Transverse colon (tissue), 4 donors: Measurements from ENCODE around the gene THOC2. TPM values are rescaled to one million over a fixed set of nuclear protein-coding genes. Genes with fewer than 3 reads are reported as not detected.
"Not testable (repeated sequence)": the region's sequence is repeated elsewhere in the genome, so short reads cannot be mapped to it uniquely, and the experiment has no call there.

Experiments
- DNase-seq: peaks from one replicate; pipeline ENCODE4 v3.0.0-alpha.2; 2019
- H3K27ac ChIP-seq, 4 donors: fragments of 200-600 bp; sonication (generic); 2 replicates each; pipeline ENCODE4 v1.5.1; 2016 to 2018; ENCODE audit warnings: inconsistent platforms in 4 of 4
- H3K27me3 ChIP-seq: fragments of 200-600 bp; sonication (generic); 2 replicates; pipeline ENCODE4 v1.5.1; 2017; ENCODE audit warnings: inconsistent platforms
- H3K36me3 ChIP-seq, 4 donors: fragments of 200-600 bp; sonication (generic); 2 replicates each; pipeline ENCODE4 v1.5.1; 2017 to 2019; ENCODE audit warnings: inconsistent platforms in 4 of 4
- H3K4me1 ChIP-seq, 4 donors: fragments of 200-600 bp; sonication (generic); 2 replicates each; pipeline ENCODE4 v1.5.1; 2017 to 2020; ENCODE audit warnings: inconsistent platforms in 4 of 4
- H3K4me3 ChIP-seq, 4 donors: fragments of 200-600 bp; sonication (generic); 1 replicate in 1 of 4; 2 replicates in 3 of 4; pipeline versions ENCODE4 v1.5.1 to v1.6.1; 2017 to 2019; ENCODE audit warnings: inconsistent platforms in 4 of 4
- H3K9me3 ChIP-seq, 2 donors: fragments of 200-600 bp; sonication (generic); 2 replicates each; pipeline ENCODE4 v1.5.1; 2017 to 2019; ENCODE audit warnings: inconsistent platforms in 2 of 2
- EP300 ChIP-seq: sonication (generic); formaldehyde crosslinking; IDR thresholded peaks from one replicate; pipeline ENCODE4 v1.6.1; 2017; ENCODE audit warnings: antibody characterized with exemption, low read depth
- POLR2A ChIP-seq: fragments of 450-650 bp; IDR thresholded peaks from one replicate; pipeline ENCODE4 v1.6.1; 2016; ENCODE audit warnings: antibody characterized with exemption, mild to moderate bottlenecking, moderate library complexity
- POLR2AphosphoS5 ChIP-seq, 3 donors: sonication (generic); formaldehyde crosslinking; IDR thresholded peaks; one replicate each; pipeline ENCODE4 v1.6.1; 2016; ENCODE audit warnings: antibody characterized with exemption in 3 of 3
- WGBS, 2 donors: methylation state at CpG; one replicate each; pipeline ENCODE4 v1.1.5; 2018; ENCODE audit warnings: low coverage in 1 of 2; 5-methylcytosine and 5-hydroxymethylcytosine counted together
- in situ Hi-C, 4 donors: fragments of 200-750 bp; cut with MboI; loops; one replicate each; pipeline versions ENCODE4 v1.15.0 to v1.15.1; 2017; ENCODE audit warnings: low sequenced_read_pairs in 3 of 4, low pct_ligation_motif_present in 1 of 4, low pct_unique_long_range_greater_than_20kb in 1 of 4
- intact Hi-C: fragments of 100-400 bp; cut with DNase I; formaldehyde crosslinking; loops from one replicate; pipeline ENCODE4 v1.15.1; 2023; ENCODE audit warnings: low total_unique reads
- total RNA-seq, 4 donors: library from RNA; depleted of rRNA; stranded (reverse); fragments of >200 nt; gene quantifications; one replicate each; pipeline ENCODE4 v1.1.0, GENCODE V29; 2016
- TF ChIP-seq, protein P1 (sequence below), 5 experiments: fragments of 200-600 bp in 3 of 5; fragments of 450-650 bp in 2 of 5; sonication (generic) in 3 of 5; IDR thresholded peaks; 1 replicate in 2 of 5; 2 replicates in 3 of 5; pipeline ENCODE4 v1.5.1; 2016 to 2017; ENCODE audit warnings: antibody characterized with exemption in 5 of 5, inconsistent platforms in 3 of 5, mild to moderate bottlenecking in 2 of 5, moderate library complexity in 1 of 5

THOC2 gene
- total RNA-seq, 4 donors from 2014 or later = 49.4 to 149 (median 114) TPM

DNA sequence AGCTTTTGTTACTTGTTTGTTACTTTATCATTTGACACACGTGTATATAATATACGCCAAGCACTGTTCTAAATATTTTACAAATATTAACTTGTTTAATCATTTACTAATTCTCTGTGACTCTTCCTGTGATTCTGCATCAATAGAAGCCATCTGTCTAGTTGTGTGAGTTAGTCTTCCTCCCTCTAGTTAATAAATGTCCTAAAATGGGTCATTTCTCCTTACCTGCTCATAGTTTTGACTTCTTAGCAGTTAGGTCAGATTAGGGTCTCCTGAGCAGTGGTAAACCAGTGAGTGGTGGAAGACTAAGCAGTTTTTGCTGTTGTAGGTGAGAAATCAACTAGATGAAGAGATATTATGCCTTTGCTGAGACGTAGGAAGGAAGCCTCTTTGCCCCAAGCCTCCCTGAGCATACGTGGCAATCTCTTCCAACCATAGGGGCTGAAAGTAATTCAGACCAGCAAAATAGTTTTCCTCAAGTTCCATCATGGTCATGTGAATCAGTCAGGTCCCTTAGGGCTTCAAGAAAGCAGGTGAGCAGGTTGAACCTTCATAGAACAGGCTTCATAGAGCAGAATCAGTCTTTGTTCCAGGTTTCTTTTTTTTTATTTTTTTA, 38.7 kb upstream of the THOC2 start:
- no peaks in the 10 kb centered on the region for H3K27me3 ChIP-seq
- 57 to 69% methylated on average over 2 to 4 of the region's 4 CpGs for WGBS, 2 donors
- no peaks in the 10 kb centered on the region for H3K4me1 ChIP-seq
- intact Hi-C loops (no loop called here), in situ Hi-C loops (no loop called here)
- DNase-seq = no peak
- H3K9me3 ChIP-seq = no peaks in the 10 kb centered on the region
- H3K36me3 ChIP-seq = no peaks in the 10 kb centered on the region
- no peak overlapping the region for H3K27ac ChIP-seq
- no peak overlapping the region for H3K4me3 ChIP-seq
- no peak for TF ChIP-seq POLR2AphosphoS5 (IDR thresholded peaks at IDR 0.05)
- no peak for TF ChIP-seq EP300
- TF ChIP-seq, protein P1, sequence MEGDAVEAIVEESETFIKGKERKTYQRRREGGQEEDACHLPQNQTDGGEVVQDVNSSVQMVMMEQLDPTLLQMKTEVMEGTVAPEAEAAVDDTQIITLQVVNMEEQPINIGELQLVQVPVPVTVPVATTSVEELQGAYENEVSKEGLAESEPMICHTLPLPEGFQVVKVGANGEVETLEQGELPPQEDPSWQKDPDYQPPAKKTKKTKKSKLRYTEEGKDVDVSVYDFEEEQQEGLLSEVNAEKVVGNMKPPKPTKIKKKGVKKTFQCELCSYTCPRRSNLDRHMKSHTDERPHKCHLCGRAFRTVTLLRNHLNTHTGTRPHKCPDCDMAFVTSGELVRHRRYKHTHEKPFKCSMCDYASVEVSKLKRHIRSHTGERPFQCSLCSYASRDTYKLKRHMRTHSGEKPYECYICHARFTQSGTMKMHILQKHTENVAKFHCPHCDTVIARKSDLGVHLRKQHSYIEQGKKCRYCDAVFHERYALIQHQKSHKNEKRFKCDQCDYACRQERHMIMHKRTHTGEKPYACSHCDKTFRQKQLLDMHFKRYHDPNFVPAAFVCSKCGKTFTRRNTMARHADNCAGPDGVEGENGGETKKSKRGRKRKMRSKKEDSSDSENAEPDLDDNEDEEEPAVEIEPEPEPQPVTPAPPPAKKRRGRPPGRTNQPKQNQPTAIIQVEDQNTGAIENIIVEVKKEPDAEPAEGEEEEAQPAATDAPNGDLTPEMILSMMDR (IDR thresholded peaks at IDR 0.05) = no peak
- no peak for TF ChIP-seq POLR2A

DNA sequence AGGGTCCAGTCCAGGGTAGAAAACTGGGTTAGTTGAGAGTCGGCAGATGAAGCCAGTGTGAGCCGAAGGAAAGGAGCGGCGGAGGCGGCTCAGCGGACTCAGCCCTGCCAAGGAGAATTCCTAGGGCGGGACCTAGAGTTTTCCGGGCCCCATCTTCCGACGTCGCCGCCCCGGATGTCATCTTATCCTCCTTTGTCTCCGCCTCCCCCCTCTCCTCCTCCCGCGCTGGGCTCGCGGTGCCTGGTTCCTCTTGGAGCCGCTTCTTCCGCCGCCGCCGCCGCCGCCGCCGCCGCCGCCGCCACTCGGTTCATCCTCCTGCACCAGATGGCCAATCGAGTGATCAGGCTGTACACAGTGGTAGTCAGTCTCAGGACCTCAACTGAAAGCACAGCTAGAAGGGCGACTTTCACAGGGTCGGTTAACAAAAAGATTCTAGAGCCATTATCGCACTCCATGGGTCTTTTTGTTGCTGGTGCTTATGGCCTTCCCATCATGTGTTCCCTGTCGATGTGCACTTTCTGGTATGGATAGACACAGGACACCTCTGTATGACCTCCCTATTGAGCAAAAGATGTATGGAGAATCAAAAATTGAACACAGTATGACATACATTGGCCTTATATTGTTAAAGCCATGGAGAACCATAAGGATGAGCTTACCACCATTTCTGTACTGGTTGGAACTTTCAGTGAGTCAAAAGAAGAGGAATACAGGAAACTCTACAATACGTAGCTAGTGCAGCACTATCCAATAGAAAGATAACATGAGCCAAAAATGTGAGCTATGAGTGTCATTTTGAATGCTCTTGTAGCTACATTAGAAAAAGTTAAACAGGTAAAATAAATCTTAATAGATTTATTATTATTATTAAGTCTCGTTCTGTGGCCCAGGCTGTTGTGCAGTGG, 32.4 kb upstream of the THOC2 start:
- intact Hi-C loops = no loop called here
- DNase-seq = peak; percentile 88
- Histone ChIP-seq H3K4me3 (peak overlapping the region in 3 of 4 donors; percentile 5 to 45 (median 16)), H3K27ac (peak overlapping the region; percentile 59 to 77 (median 66)), H3K4me1 (no peaks in the 10 kb centered on the region), H3K9me3 (no peaks in the 10 kb centered on the region), H3K27me3 (no peaks in the 10 kb centered on the region), H3K36me3 (no peaks in the 10 kb centered on the region)
- TF ChIP-seq EP300 = no peak
- TF ChIP-seq POLR2AphosphoS5 (IDR thresholded peaks at IDR 0.05) = peak in 1 of 3 donors; percentile 40
- in situ Hi-C loops = no loop called here
- WGBS, 2 donors = 17 to 52% methylated on average over 1 to 38 of the region's 38 CpGs

DNA sequence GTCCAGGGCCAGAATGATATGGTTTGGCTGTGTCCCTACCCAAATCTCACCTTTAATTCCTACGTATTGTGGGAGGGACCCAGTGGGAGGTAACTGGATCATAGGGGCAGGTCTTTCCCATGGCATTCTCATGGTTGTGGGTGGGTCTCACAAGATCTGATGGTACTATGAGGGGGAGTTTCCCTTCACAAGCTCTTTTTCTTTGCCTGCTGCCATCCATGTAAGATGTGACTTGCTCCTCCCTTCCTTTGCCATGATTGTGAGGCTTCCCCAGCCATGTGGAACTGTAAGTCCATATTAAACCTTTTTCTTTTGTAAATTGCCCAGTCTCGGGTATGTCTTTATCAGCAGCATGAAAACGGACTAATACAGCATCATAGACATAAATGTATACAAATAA, 27.0 kb upstream of the THOC2 start:
- H3K9me3 ChIP-seq, DNase-seq, H3K4me1 ChIP-seq, in situ Hi-C loops, H3K27me3 ChIP-seq, intact Hi-C loops, H3K4me3 ChIP-seq, H3K27ac ChIP-seq, H3K36me3 ChIP-seq: not testable (repeated sequence)
- WGBS, 2 donors = 69% methylated on average over 3 of the region's 3 CpGs; no CpG with 5 or more reads in 1 of the 2 donors

DNA sequence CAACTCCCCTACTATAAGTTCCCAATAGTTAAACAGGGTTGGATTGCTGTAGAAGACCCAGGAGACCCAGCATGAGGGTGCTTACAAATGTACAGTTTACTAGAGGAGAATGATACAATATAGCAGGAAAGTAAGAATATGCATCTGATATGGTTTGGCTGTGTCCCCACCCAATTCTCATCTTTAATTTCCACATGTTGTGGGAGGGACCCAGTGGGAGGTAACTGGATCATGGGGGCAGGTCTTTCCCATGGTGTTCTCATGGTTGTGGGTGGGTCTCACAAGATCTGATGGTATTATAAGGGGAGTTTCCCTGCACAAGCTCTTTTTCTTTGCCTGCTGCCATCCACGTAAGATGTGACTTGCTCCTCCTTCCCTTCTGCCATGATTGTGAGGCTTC, 24.9 kb upstream of the THOC2 start:
- intact Hi-C loops, H3K27ac ChIP-seq, H3K27me3 ChIP-seq, H3K4me3 ChIP-seq, H3K4me1 ChIP-seq, H3K9me3 ChIP-seq, DNase-seq, in situ Hi-C loops, H3K36me3 ChIP-seq: not testable (repeated sequence)
- WGBS, 2 donors = 89% methylated on average over 1 of the region's 1 CpG; no CpG with 5 or more reads in 1 of the 2 donors

DNA sequence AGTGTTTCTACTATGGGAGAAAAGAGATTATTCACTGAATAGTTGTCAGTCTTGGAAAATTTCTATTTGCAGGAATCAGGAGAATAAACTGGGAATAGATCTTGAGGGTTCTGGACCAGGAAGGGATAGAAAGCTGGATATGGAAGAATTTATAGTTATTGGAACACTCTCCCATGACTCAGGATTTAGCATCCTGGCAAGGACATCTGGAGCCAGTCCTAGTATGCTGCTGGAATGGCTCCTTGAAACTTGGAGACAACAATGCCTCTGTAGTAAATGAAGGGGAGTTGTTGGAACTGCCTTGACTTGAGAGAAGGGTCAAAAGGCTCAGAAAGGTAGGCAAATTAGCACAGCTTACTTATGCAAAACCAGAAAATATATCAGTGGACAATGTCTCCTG, 23.5 kb upstream of the THOC2 start:
- DNase-seq = no peak
- no peak overlapping the region for H3K4me3 ChIP-seq
- H3K4me1 ChIP-seq = no peaks in the 10 kb centered on the region
- H3K9me3 ChIP-seq = no peaks in the 10 kb centered on the region
- TF ChIP-seq POLR2AphosphoS5 (IDR thresholded peaks at IDR 0.05) (peak in 2 of 3 donors; percentile 8 to 39), EP300 (no peak)
- no peaks in the 10 kb centered on the region for H3K36me3 ChIP-seq
- in situ Hi-C loops = no loop called here
- no peaks in the 10 kb centered on the region for H3K27me3 ChIP-seq
- intact Hi-C loops = no loop called here
- peak overlapping the region in 3 of 4 donors; percentile 23 to 62 (median 28) for H3K27ac ChIP-seq

DNA sequence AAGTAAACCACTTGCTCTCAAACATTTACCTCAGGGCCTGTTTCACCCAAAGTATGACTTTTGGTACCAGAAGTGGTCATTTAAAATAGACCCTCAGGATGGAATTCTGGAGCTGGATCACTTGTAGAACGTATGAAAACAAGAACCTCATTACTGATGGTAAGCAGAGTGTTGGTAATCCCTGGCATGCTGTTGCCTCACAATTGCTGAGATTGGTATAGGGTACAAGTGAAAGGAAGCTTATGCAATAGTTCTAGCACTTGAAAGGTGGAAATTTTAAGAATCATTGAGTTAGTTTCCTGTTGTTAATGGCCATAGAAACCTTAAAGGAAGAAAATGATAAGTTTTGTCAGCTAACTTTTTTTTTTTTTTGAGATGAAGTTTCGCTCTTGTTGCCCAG, 22.3 kb upstream of the THOC2 start:
- WGBS, 2 donors = 93% methylated on average over 2 of the region's 2 CpGs; no CpG with 5 or more reads in 1 of the 2 donors
- DNase-seq = no peak
- Histone ChIP-seq H3K27ac (peak overlapping the region in 2 of 4 donors; percentile 23 to 62), H3K36me3 (no peaks in the 10 kb centered on the region), H3K27me3 (no peaks in the 10 kb centered on the region), H3K9me3 (no peaks in the 10 kb centered on the region), H3K4me3 (no peak overlapping the region), H3K4me1 (no peaks in the 10 kb centered on the region)
- no peak for TF ChIP-seq POLR2A
- no peak for TF ChIP-seq EP300
- TF ChIP-seq, protein P1 (IDR thresholded peaks at IDR 0.05) = no peak
- TF ChIP-seq POLR2AphosphoS5 (IDR thresholded peaks at IDR 0.05) = no peak
- in situ Hi-C loops (no loop called here), intact Hi-C loops (no loop called here)
